Stimulated activated CD4-positive, alpha-beta T cell treated with anti-CD3 and anti-CD28 coated beads, Interleukin-2, amount 100 ng/mL, for 48 hours (primary cell): ENCODE measurements around the gene STKLD1.

Experiments
- DNase-seq, 2 donors: peaks; one replicate each; pipeline ENCODE4 v3.0.0-alpha.2; 2020

STKLD1 gene

GRCh38 chr9:133420392-133420827 lies 44.2 kb downstream of the STKLD1 start:
- no peak for DNase-seq

DNA sequence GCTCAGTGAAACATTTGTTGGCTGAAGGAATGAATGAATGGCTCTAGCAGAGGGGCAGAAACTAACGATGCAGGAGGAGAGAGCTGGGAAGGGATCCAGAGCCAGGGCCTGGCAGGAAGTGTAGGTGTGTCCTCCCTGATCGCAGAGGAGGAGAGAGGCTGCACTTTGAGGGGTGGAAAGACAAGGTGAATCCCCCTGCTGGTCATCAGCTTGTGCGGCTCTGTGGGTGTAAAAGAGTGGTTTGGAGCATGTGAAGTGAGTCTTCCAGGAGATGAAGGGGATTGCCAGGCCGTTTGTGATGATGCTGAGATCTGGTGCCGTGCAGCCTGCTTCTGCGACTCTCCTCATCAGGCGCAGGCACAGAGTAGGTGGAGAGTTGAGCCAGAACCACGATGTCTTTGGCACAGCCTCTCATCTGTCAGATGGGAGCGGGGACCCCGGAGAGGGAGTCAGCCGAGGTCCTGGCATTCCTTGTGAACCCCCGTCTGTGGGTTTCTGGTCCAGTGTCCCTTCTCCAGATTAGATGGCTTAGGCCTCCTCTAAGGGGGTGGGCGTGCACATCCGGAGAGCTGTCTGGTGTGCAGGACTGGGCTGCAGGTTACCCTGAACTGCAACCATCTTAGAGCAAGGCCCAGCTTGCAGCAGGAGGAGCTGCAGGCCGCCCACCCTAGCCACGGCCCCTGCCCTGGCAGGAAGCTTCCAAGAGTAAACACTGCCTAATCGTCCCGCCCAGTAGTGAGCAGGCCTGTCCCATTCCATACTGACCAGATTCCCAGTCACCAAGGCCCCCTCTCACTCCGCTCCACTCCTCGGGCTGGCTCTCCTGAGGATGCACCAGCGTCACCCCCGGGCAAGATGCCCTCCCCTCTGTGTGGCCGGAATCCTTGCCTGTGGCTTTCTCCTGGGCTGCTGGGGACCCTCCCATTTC lies 45.7 kb downstream of the STKLD1 start, which contains the start of gene ADAMTS13:
Gene ADAMTS13 (plus strand): TSS at position 753 of the 928 bp plus-strand sequence. CDS start 77 bp downstream, at position 830.
- DNase-seq, result peak; percentile 27 to 29

DNA sequence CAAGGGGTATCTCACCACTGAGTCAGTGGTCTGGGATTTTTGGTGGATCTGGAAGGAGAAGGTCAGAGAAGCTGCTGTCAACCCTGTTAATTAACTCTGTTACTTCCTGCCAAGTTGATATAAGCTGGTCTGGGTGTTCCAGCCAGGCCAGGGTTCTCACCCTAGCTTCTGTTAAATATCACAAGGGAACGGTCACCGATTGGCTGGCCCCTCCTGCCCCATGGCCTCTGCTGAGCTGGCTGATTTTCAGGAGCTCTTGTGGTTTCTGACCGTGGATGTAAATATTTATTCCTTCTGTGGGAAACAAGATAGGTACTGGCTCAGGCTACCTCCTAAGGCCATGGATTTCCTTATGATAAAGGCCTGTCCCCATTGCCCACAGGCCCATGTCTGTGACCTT lies 47.0 kb downstream of the STKLD1 start:
- no peak for DNase-seq

DNA sequence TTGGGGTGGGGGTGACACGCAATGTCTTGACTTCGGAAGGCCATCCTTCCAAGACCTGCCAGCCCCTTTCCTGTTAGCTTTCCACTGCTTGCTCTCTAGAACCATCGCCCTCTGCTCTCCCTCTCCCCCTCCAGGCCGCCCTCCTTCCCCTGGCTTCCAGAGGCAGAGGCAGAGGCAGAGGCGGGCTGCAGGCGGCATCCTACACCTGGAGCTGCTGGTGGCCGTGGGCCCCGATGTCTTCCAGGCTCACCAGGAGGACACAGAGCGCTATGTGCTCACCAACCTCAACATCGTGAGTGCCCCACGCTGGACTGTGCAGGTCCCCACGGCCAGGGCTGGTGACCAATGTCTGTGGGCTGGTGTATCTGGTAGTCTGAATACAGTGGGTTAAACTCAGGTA lies 48.0 kb downstream of the STKLD1 start:
- DNase-seq, result no peak

- DNase-seq, result no peak
Measured at GRCh38 chr9:133425049-133425632, 49.0 kb downstream of the STKLD1 start.

DNA sequence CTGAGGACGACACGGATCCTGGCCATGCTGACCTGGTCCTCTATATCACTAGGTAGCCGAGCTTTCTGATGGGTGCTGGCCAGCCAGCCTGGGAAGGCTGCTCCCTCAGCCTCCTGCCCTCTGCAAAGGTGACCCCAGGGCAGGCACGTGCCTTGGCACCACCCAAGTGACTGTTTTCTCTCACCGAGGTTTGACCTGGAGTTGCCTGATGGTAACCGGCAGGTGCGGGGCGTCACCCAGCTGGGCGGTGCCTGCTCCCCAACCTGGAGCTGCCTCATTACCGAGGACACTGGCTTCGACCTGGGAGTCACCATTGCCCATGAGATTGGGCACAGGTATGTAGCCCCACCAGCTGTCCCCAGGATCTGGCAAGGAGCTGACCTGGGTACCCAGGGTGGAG lies 49.8 kb downstream of the STKLD1 start:
- no peak for DNase-seq

GRCh38 chr9:133427658-133428348 lies 51.6 kb downstream of the STKLD1 start:
- DNase-seq, result no peak

DNA sequence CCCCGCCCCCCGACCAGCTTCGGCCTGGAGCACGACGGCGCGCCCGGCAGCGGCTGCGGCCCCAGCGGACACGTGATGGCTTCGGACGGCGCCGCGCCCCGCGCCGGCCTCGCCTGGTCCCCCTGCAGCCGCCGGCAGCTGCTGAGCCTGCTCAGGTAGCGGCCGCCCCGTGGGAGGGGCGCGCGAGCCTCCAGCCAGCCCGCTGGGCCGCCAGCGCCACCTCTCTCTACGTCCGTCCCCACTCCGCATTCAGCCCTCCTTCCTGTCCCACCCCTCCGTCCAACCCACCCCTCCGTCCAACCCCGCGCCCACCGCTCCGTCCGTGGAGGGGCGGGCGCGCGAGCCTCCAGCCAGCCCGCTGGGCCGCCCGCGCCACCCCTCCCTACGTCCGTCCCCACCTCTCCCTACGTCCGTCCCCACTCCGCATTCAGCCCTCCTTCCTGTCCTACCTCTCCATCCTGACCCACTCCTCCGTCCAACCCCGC lies 52.5 kb downstream of the STKLD1 start:
- DNase-seq, result no peak

DNA sequence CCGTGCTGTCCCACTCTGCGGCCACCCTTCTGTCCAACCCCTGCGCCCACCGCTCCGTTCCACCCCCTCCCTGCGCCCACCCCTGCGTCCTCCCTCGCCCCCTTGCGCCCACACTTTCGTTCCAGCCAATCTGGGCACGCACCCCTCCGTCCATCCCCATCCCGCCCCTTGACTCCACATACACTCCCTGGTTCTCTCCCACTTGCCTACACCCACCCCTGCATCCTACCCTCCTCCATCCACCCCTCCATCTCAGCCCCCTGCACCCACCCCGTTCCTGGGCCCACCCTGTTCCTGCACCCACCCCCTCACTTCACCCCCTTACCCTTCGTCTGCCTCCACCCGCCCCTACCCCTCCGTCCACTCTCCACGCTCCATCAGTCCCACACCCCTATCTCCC lies 53.0 kb downstream of the STKLD1 start:
- DNase-seq, result no peak

DNA sequence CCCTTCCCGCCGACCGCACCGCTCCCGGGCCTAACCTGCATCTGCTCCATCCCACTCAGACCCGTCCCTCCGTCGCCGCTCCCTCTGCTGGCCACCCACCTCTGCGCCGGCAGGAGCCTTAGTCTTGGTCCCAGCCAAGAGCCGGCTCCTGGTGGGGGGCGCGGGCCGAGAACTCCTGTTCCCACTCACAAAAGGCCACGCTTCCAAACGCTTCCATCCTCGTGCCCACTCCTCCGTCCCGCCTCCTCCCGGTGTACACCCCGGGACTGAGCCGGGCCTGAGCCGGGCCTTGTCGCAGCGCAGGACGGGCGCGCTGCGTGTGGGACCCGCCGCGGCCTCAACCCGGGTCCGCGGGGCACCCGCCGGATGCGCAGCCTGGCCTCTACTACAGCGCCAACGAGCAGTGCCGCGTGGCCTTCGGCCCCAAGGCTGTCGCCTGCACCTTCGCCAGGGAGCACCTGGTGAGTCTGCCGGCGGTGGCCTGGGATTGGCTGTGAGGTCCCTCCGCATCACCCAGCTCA lies 53.5 kb downstream of the STKLD1 start:
- no peak for DNase-seq

- DNase-seq, result no peak
Measured at GRCh38 chr9:133430244-133430643, 54.1 kb downstream of the STKLD1 start.

- no peak for DNase-seq
Measured at GRCh38 chr9:133433351-133433843, 57.2 kb downstream of the STKLD1 start.

DNA sequence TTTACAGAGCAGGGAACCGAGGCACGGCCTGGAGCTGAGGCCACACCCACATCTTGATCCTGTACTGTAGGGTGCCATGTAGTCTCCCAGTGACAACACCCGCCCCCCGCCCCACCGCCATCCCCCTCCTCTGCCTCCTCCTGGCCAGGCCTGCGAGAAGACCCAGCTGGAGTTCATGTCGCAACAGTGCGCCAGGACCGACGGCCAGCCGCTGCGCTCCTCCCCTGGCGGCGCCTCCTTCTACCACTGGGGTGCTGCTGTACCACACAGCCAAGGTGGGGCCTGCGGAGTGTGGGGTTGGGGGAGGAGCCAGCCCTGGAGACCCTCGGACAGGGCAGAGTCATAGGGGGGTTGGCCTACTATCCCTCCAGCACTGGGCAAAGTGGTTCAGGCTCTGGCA lies 60.5 kb downstream of the STKLD1 start:
- DNase-seq, result no peak

- no peak for DNase-seq
Measured at GRCh38 chr9:133437753-133438531, 61.8 kb downstream of the STKLD1 start.

- no peak for DNase-seq
Measured at GRCh38 chr9:133439337-133439736, 63.2 kb downstream of the STKLD1 start.

GRCh38 chr9:133440874-133441273 lies 64.7 kb downstream of the STKLD1 start:
- DNase-seq, result no peak

- no peak for DNase-seq
Measured at GRCh38 chr9:133441571-133441970, 65.4 kb downstream of the STKLD1 start.

DNA sequence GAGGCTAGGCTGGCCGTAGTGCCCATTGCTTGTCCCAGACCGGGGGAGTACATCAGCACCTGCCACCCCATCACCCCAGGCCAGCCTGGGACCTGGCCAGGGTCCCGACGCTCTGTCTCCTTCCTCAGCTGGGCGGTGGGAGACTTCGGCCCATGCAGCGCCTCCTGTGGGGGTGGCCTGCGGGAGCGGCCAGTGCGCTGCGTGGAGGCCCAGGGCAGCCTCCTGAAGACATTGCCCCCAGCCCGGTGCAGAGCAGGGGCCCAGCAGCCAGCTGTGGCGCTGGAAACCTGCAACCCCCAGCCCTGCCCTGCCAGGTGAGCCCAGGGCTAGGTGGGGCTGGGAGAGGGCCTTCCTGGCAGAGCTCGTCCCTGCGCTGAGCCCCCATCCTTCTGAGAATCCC lies 67.1 kb downstream of the STKLD1 start:
- no peak for DNase-seq

DNA sequence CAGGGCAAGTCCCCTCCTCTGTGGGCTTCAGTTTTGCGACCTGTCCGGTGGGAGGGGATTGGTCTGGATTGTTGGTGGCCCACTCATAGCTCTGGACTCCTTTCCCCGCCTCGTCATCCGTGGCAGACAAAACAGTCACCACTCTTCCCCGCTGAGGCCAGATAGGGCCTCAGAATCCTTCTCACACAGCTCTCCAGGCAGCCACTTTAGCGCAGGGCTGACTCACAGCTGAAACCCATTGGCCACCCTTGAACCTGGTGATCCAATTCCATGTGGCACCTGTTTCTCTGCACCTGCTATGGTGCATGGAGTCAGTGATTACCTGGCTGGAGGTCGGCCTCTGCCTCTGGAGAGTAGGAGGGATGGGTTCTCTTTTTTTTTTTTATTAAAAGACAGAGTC lies 67.8 kb downstream of the STKLD1 start:
- DNase-seq, result no peak

DNA sequence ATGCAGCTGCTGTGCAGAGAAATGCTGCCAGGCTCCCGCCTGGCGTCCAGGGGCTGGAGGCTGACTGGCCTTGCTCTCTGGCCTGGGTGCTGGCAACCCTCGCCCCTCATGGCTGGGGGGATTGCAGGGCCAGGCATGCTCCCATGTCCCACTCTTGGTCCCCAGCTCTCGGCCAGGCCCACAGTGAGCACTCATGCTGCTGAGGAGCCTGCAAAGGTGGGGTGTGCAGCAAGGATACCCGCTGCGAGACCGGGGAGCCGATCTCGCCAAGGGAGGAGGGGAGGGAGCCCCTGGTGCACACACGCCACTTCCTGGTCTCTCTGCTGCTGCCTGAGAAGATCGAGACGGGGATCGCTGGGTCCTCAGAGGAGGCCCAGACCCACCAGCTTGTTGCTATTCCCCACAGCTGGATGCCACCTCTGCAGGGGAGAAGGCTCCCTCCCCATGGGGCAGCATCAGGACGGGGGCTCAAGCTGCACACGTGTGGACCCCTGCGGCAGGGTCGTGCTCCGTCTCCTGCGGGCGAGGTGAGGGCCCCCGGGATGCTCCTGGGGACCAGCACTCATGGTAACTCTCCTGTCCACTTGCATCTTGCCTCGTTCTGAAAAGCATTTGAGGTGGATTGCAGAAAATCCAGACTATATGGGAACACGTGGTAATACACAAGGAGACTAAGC lies 69.3 kb downstream of the STKLD1 start:
- no peak for DNase-seq

DNA sequence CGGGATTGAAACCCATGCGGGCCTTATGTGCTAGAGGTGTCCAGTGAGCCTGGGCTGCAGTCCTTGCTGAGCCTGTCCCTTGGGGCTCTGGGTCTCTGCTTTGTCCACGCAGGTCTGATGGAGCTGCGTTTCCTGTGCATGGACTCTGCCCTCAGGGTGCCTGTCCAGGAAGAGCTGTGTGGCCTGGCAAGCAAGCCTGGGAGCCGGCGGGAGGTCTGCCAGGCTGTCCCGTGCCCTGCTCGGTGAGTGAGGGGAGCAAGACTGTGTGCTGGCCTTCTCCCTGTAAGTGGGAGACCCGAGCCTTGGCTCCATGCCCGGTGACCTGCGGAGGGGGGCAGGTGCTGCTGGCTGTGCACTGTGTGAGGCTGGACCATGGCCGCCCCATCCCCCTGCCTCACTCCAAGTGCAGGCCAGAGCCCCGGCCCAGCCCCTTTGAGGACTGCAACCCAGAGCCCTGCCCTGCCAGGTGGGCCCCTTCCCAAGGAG lies 72.4 kb downstream of the STKLD1 start:
- DNase-seq, result no peak
